ENCODE measurements around the gene JRKL. TPM values are rescaled to one million over a fixed set of nuclear protein-coding genes. Genes with fewer than 3 reads are reported as not detected.

JRKL gene
- 1 to 10 TPM; 9.4 to 9.9 (median 9.8) TPM for total RNA-seq
- long read RNA-seq, donor 1, partial matches to known transcripts: 0 of 7 reads
- long read RNA-seq, donor 1, other reads (novel, unspliced or antisense): 4 of 7 reads
- long read RNA-seq, donor 2, partial matches to known transcripts: 0 of 6 reads
- long read RNA-seq, donor 2, other reads (novel, unspliced or antisense): 5 of 6 reads

GRCh38 chr11:96389720-96390487 is at the start of gene JRKL, which contains the start of gene CCDC82:
Gene JRKL (plus strand): TSS chr11:96390013. CDS start chr11:96390650, 637 bp downstream.
Gene CCDC82 (minus strand): TSS chr11:96389912. CDS start chr11:96384747, 5,165 bp downstream.
- peaks cover 7% of the 10 kb centered on the region for H3K4me1 ChIP-seq (ENCODE audit: low read depth)
- peak; percentile 99 for ATAC-seq
- TF ChIP-seq, protein P1, sequence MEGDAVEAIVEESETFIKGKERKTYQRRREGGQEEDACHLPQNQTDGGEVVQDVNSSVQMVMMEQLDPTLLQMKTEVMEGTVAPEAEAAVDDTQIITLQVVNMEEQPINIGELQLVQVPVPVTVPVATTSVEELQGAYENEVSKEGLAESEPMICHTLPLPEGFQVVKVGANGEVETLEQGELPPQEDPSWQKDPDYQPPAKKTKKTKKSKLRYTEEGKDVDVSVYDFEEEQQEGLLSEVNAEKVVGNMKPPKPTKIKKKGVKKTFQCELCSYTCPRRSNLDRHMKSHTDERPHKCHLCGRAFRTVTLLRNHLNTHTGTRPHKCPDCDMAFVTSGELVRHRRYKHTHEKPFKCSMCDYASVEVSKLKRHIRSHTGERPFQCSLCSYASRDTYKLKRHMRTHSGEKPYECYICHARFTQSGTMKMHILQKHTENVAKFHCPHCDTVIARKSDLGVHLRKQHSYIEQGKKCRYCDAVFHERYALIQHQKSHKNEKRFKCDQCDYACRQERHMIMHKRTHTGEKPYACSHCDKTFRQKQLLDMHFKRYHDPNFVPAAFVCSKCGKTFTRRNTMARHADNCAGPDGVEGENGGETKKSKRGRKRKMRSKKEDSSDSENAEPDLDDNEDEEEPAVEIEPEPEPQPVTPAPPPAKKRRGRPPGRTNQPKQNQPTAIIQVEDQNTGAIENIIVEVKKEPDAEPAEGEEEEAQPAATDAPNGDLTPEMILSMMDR (IDR thresholded peaks at IDR 0.05): no peak
- no peaks in the 10 kb centered on the region for H3K9me3 ChIP-seq
- H3K36me3 ChIP-seq (ENCODE audit: low read depth): no peaks in the 10 kb centered on the region
- peak within 1 kb of the TSS; percentile 77 for H3K4me3 ChIP-seq
- DNase-seq: peak; percentile 98 to 99 (median 99)
- intact Hi-C loops (cut with DNase I, micrococcal nuclease): no loop called here

DNA sequence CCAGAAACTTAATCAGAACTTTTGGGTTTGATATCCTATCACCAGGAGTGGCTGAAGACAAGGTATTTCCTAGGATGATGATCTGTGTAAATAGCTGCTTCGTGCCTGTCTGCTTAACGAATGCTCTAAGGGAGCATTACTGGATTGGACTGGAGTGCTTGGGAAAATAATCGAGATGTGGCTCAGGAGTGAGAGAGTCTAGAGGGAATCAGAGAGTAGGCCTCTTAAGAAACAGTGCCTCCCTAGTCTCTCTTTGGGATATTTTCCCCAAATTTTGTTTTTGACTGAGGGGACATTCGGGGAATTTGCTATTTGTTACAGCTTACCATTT is 49.3 kb upstream of the JRKL start:
- intact Hi-C loops (cut with DNase I, micrococcal nuclease): loop anchor here (5.0 kb wide), 3 partner anchors 33 to 503 kb away; no protein-coding TSS in a partner anchor
- no peak for ATAC-seq
- peaks cover 44% of the 10 kb centered on the region for H3K4me1 ChIP-seq (ENCODE audit: low read depth)
- DNase-seq: no peak
- no peak overlapping the region for H3K4me3 ChIP-seq
- TF ChIP-seq, protein P1 (IDR thresholded peaks at IDR 0.05): no peak
- no peaks in the 10 kb centered on the region for H3K9me3 ChIP-seq
- no peaks in the 10 kb centered on the region for H3K36me3 ChIP-seq (ENCODE audit: low read depth)

- Histone ChIP-seq H3K4me1 (ENCODE audit: low read depth) (peaks cover 44% of the 10 kb centered on the region), H3K9me3 (no peaks in the 10 kb centered on the region), H3K4me3 (peak overlapping the region; percentile 37), H3K36me3 (ENCODE audit: low read depth) (no peaks in the 10 kb centered on the region)
- TF ChIP-seq, protein P1 (IDR thresholded peaks at IDR 0.05): no peak
- ATAC-seq (peak; percentile 58), DNase-seq (peak; percentile 70 to 83 (median 83))
- intact Hi-C loops (cut with DNase I, micrococcal nuclease): loop anchor here (5.0 kb wide), 3 partner anchors 34 to 504 kb away; no protein-coding TSS in a partner anchor
Observed at GRCh38 chr11:96341211-96342013, 48.4 kb upstream of the JRKL start.

DNA sequence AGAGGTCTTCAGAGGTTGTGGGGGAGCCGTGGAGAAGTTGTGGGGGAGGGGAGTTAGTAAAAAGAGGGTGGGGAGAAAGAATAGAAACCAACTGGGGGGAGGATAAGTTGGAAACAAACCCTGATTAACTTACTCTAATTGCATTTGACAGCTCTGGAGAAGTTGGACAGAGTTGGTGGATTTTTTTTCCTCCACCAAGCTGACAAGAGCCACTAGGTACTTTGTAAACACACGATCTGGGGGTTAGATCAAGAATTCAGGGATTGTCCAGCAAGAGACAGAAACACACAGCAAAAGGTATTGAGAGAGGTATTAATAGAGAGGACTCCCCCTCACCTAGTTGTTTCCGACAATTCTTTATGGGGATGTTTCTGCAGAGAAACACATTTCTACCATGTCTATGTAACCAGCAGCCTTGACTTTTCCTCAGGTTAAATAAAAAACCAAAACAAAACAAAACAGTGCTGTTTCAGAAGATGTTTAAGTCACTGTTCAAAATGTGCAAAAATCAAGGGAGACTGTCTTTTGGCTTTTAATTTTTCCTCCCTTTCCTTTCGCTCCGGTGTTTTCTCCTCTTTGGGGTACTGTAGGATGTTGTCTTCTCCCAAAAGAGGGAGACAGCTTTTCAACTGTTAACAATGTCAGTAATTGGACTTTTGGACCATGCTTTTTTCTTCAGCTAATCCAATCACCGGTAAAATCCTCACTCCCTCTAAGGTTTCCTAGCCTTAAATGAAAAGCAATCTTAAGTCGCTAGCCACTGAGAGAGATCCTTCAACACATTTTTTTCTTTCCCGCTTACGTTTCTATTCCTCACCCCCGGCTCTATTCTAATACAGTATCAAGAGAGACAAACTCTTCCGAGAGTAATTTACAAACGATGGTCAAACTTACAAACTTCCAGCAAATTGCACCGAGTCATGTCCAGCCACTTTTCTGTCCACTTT is 47.5 kb upstream of the JRKL start:
- ATAC-seq (no peak), DNase-seq (no peak)
- Histone ChIP-seq H3K4me3 (peak overlapping the region; percentile 37), H3K36me3 (ENCODE audit: low read depth) (no peaks in the 10 kb centered on the region), H3K4me1 (ENCODE audit: low read depth) (peaks cover 38% of the 10 kb centered on the region), H3K9me3 (no peaks in the 10 kb centered on the region)
- TF ChIP-seq, protein P1 (IDR thresholded peaks at IDR 0.05): no peak
- intact Hi-C loops (cut with DNase I, micrococcal nuclease): loop anchor here (5.0 kb wide), 3 partner anchors 35 to 505 kb away; no protein-coding TSS in a partner anchor
